WTC11 (cell line): Measurements from ENCODE around the gene COX4I1. TPM values are rescaled to one million over a fixed set of nuclear protein-coding genes. Genes with fewer than 3 reads are reported as not detected.
"Not testable (repeated sequence)": the region's sequence is repeated elsewhere in the genome, so short reads cannot be mapped to it uniquely, and the experiment has no call there.

Source experiments
- ATAC-seq: fragments of 200-7000 bp; cut with Tn5 transposase; 2 replicates; pipeline ENCODE4 v1.10.0; 2021; ENCODE audit warnings: mild to moderate bottlenecking, moderate library complexity
- CTCF ChIA-PET: fragments of 300-600 bp; sonication (Branson Sonifier 250); formaldehyde crosslinking; loops from one replicate; lab custom pipeline; 2021; ENCODE audit warnings: antibody characterized with exemption; lab: Charles Lee
- POLR2A ChIA-PET: fragments of 350-600 bp; sonication (Branson Sonifier 250); formaldehyde crosslinking; loops from one replicate; lab custom pipeline; 2021; ENCODE audit warnings: antibody characterized with exemption; lab: Charles Lee
- DNase-seq: peaks from one replicate; pipeline ENCODE4 v3.0.0; 2021; ENCODE audit warnings: low spot score
- H3K27ac Mint-ChIP-seq: 2 replicates; pipeline ENCODE4 v1.8.0; 2021; ENCODE audit warnings: mixed read lengths
- H3K27me3 Mint-ChIP-seq: 2 replicates; pipeline ENCODE4 v1.8.0; 2021; ENCODE audit warnings: low read depth, mild to moderate bottlenecking, moderate library complexity, mixed read lengths
- H3K36me3 Mint-ChIP-seq: 2 replicates; pipeline ENCODE4 v1.8.0; 2021; ENCODE audit warnings: mixed read lengths
- H3K4me1 Mint-ChIP-seq: 2 replicates; pipeline ENCODE4 v1.8.0; 2022; ENCODE audit warnings: mixed read lengths
- H3K4me3 Mint-ChIP-seq: 2 replicates; pipeline ENCODE4 v1.8.0; 2021; ENCODE audit warnings: mild to moderate bottlenecking, moderate library complexity, mixed read lengths
- H3K9me3 Mint-ChIP-seq: 2 replicates; pipeline ENCODE4 v1.8.0; 2021; ENCODE audit warnings: mixed read lengths
- EMX1 ChIP-seq: fragments of 250-450 bp; sonication (Bioruptor Pico); IDR thresholded peaks from 2 replicates; pipeline ENCODE4 v1.8.0; 2021; ENCODE audit warnings: mild to moderate bottlenecking
- ETV6 ChIP-seq: sonication (generic); formaldehyde crosslinking; IDR thresholded peaks from 2 replicates; pipeline ENCODE4 v1.8.1; 2022; ENCODE audit warnings: mild to moderate bottlenecking, missing genetic modification reagents
- GABPB1 ChIP-seq: sonication (generic); formaldehyde crosslinking; IDR thresholded peaks from 2 replicates; pipeline ENCODE4 v1.8.1; 2023; ENCODE audit warnings: mild to moderate bottlenecking, missing genetic modification reagents
- HMGA2 ChIP-seq: fragments of 250-450 bp; sonication (Bioruptor Pico); IDR thresholded peaks from 2 replicates; pipeline ENCODE4 v1.4.0; 2021; ENCODE audit warnings: mild to moderate bottlenecking, moderate library complexity
- JAZF1 ChIP-seq: fragments of 250-450 bp; sonication (Bioruptor Pico); IDR thresholded peaks from 2 replicates; pipeline ENCODE4 v1.9.0; 2021; ENCODE audit warnings: moderate library complexity, mild to moderate bottlenecking, inconsistent platforms
- JUN ChIP-seq: sonication (generic); formaldehyde crosslinking; IDR thresholded peaks from 2 replicates; pipeline ENCODE4 v1.8.0; 2023; ENCODE audit warnings: mild to moderate bottlenecking, missing genetic modification reagents
- NFE2L1 ChIP-seq: sonication (generic); formaldehyde crosslinking; IDR thresholded peaks from 2 replicates; pipeline ENCODE4 v1.8.1; 2023; ENCODE audit warnings: missing genetic modification reagents
- NR1H2 ChIP-seq: sonication (generic); formaldehyde crosslinking; IDR thresholded peaks from 2 replicates; pipeline ENCODE4 v1.9.0; 2021; ENCODE audit warnings: mild to moderate bottlenecking, moderate library complexity, missing genetic modification reagents
- PRRX2 ChIP-seq: fragments of 250-450 bp; sonication (Bioruptor Pico); IDR thresholded peaks from 2 replicates; pipeline ENCODE4 v1.8.0; 2021; ENCODE audit warnings: mild to moderate bottlenecking
- RORB ChIP-seq: fragments of 250-450 bp; sonication (Bioruptor Pico); IDR thresholded peaks from 2 replicates; pipeline ENCODE4 v1.9.0; 2021; ENCODE audit warnings: mild to moderate bottlenecking
- SMAD3 ChIP-seq: sonication (generic); formaldehyde crosslinking; IDR thresholded peaks from 2 replicates; pipeline ENCODE4 v1.8.0; 2022; ENCODE audit warnings: missing genetic modification reagents, mild to moderate bottlenecking, borderline replicate concordance
- SMAD4 ChIP-seq: sonication (generic); formaldehyde crosslinking; IDR thresholded peaks from 2 replicates; pipeline ENCODE4 v1.8.0; 2022; ENCODE audit warnings: mild to moderate bottlenecking, missing genetic modification reagents
- SOX15 ChIP-seq: fragments of 250-450 bp; sonication (Bioruptor Pico); IDR thresholded peaks from 2 replicates; pipeline ENCODE4 v1.9.0; 2021; ENCODE audit warnings: mild to moderate bottlenecking
- TCF7 ChIP-seq: sonication (generic); formaldehyde crosslinking; IDR thresholded peaks from 2 replicates; pipeline ENCODE4 v1.8.0; 2022; ENCODE audit warnings: mild to moderate bottlenecking, low read depth, missing genetic modification reagents, moderate library complexity
- TP53 ChIP-seq: sonication (generic); formaldehyde crosslinking; IDR thresholded peaks from 2 replicates; pipeline ENCODE4 v1.8.1; 2023; ENCODE audit warnings: mild to moderate bottlenecking, missing genetic modification reagents
- ZNF219 ChIP-seq: sonication (generic); formaldehyde crosslinking; IDR thresholded peaks from 2 replicates; pipeline ENCODE4 v1.8.0; 2023; ENCODE audit warnings: missing genetic modification reagents, mild to moderate bottlenecking, borderline replicate concordance
- ZNF263 ChIP-seq: sonication (generic); formaldehyde crosslinking; IDR thresholded peaks from 2 replicates; pipeline ENCODE4 v1.8.1; 2022; ENCODE audit warnings: low read depth, mild to moderate bottlenecking, moderate library complexity, missing genetic modification reagents
- ZNF317 ChIP-seq: sonication (generic); formaldehyde crosslinking; IDR thresholded peaks from 2 replicates; pipeline ENCODE4 v1.8.1; 2023; ENCODE audit warnings: low read depth, mild to moderate bottlenecking, moderate library complexity, missing genetic modification reagents, borderline replicate concordance
- ZNF423 ChIP-seq: fragments of 250-450 bp; sonication (Bioruptor Pico); IDR thresholded peaks from 2 replicates; pipeline ENCODE4 v2.1.2; 2022; ENCODE audit warnings: mild to moderate bottlenecking, moderate library complexity
- ZNF671 ChIP-seq: fragments of 250-450 bp; sonication (Bioruptor Pico); IDR thresholded peaks from 2 replicates; pipeline ENCODE4 v1.8.0; 2021; ENCODE audit warnings: mild to moderate bottlenecking
- total RNA-seq: library from RNA; stranded (reverse); gene quantifications from 3 replicates; pipeline ENCODE4 v1.2.3, GENCODE V29; 2021
- TF ChIP-seq, protein P1 (sequence below): fragments of 200-600 bp; IDR thresholded peaks from 2 replicates; pipeline ENCODE4 v1.8.0; 2022; ENCODE audit warnings: antibody characterized with exemption
- TF ChIP-seq, protein P2 (sequence below): fragments of 250-450 bp; sonication (Bioruptor Pico); IDR thresholded peaks from 2 replicates; pipeline ENCODE4 v1.9.0; 2021; ENCODE audit warnings: mild to moderate bottlenecking
- TF ChIP-seq, protein P3 (sequence below): sonication (generic); formaldehyde crosslinking; conservative IDR thresholded peaks from 2 replicates; pipeline ENCODE4 v1.8.1; 2022; ENCODE audit warnings: mild to moderate bottlenecking, missing genetic modification reagents
- TF ChIP-seq, protein P4 (sequence below): sonication (generic); formaldehyde crosslinking; IDR thresholded peaks from 2 replicates; pipeline ENCODE4 v1.8.1; 2023; ENCODE audit warnings: mild to moderate bottlenecking, missing genetic modification reagents, borderline replicate concordance

The COX4I1 gene
- total RNA-seq, 1 experiment from 2014 or later = 618 TPM

DNA sequence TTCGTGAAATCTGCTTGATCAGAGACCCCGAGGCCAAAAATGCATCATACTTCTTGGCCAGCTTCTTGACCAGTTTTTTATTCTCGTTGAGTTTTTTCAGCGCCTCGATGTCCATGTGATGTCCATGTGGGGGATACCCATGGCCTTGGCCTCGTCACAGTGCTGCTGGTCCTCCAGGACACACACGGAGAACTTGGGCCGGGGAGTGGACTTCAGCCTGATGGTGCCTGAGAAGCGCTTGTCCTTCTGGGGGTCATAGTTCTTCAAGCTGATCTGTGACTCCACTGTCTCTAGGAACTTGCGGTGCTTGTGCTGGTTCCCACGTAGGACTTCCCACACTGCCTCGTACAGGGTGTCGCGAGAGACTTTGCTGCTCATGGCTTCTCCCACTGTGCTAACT lies 16.7 kb downstream of the COX4I1 start:
- Mint-ChIP-seq H3K27me3 (peaks cover 25% of the 10 kb centered on the region), H3K4me3 (no peak overlapping the region), H3K36me3 (no peaks in the 10 kb centered on the region), H3K27ac (no peak overlapping the region), H3K9me3 (no peaks in the 10 kb centered on the region; the same call in 1 of the 2 replicates), H3K4me1 (peaks cover 5% of the 10 kb centered on the region; the same call in 1 of the 2 replicates)
- ChIA-PET POLR2A (no interaction called here), CTCF (interaction anchor here (0.9 to 1.0 kb wide), 2 partner anchors 86 to 200 kb away, joined by 3 read pairs; no protein-coding TSS in a partner anchor)
- no peak for DNase-seq
- no peak for TF ChIP-seq PRRX2 (CRISPR knock-in tag)
- no peak for TF ChIP-seq NR1H2
- no peak for TF ChIP-seq EMX1
- no peak for TF ChIP-seq SOX15 (CRISPR knock-in tag)
- ATAC-seq = no peak

DNA sequence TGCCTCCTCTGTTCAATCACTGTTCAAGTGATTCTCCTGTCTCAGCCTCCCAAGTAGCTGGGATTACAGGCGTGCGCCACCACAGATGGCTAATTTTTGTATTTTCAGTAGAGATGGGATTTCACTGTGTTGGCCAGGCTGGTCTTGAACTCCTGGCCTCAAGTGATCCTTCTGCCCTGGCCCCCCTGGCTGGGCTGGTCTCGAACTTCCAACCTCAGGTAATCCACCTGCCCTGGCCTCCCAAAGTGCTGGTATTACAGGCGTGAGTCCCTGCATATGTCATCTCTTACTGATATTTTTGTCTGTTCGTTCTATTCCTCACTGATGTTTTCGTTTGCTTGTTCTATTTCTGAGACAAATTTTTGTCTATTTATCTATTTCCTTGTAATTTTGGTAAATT lies 17.7 kb downstream of the COX4I1 start:
- not testable (repeated sequence) for DNase-seq

DNA sequence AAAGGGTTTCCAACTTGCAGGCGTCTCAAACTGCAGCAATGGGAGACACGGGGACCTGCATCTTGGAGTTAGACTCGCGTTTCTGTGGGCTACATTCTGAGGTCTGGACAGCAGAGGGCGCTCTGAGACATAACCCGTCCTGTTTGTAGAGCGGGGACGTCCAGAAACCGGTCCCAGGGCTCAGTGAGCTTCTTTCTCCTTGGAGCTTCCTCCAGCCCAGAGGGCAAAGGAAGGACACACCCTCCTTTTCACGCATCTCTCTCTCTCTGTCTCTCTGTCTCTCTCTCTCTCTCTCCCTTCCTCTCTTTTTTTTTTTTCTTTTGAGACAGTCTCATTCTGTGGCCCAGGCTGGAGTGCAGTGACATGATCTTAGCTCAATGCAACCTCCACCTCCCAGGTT lies 19.8 kb downstream of the COX4I1 start:
- TF ChIP-seq, protein P1, sequence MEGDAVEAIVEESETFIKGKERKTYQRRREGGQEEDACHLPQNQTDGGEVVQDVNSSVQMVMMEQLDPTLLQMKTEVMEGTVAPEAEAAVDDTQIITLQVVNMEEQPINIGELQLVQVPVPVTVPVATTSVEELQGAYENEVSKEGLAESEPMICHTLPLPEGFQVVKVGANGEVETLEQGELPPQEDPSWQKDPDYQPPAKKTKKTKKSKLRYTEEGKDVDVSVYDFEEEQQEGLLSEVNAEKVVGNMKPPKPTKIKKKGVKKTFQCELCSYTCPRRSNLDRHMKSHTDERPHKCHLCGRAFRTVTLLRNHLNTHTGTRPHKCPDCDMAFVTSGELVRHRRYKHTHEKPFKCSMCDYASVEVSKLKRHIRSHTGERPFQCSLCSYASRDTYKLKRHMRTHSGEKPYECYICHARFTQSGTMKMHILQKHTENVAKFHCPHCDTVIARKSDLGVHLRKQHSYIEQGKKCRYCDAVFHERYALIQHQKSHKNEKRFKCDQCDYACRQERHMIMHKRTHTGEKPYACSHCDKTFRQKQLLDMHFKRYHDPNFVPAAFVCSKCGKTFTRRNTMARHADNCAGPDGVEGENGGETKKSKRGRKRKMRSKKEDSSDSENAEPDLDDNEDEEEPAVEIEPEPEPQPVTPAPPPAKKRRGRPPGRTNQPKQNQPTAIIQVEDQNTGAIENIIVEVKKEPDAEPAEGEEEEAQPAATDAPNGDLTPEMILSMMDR = peak; percentile 80
- TF ChIP-seq PRRX2 (CRISPR knock-in tag) (no peak), HMGA2 (CRISPR knock-in tag) (no peak), JUN (no peak), NFE2L1 (no peak), RORB (CRISPR knock-in tag) (no peak), ZNF317 (CRISPR knock-in tag) (no peak)
- TF ChIP-seq, protein P2, sequence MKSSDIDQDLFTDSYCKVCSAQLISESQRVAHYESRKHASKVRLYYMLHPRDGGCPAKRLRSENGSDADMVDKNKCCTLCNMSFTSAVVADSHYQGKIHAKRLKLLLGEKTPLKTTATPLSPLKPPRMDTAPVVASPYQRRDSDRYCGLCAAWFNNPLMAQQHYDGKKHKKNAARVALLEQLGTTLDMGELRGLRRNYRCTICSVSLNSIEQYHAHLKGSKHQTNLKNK (CRISPR knock-in tag) = no peak
- TF ChIP-seq, protein P3, sequence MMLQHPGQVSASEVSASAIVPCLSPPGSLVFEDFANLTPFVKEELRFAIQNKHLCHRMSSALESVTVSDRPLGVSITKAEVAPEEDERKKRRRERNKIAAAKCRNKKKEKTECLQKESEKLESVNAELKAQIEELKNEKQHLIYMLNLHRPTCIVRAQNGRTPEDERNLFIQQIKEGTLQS (CRISPR knock-in tag) = no peak
- no peak overlapping the region for H3K27ac Mint-ChIP-seq
- peak; percentile 84 for ATAC-seq

More for the DNA sequence above, 17.7 kb downstream of the COX4I1 start:
- not testable (repeated sequence) for H3K4me3 Mint-ChIP-seq, ATAC-seq, H3K4me1 Mint-ChIP-seq, H3K36me3 Mint-ChIP-seq, H3K27ac Mint-ChIP-seq, H3K9me3 Mint-ChIP-seq
- H3K27me3 Mint-ChIP-seq = peaks cover 29% of the 10 kb centered on the region
- POLR2A ChIA-PET = interaction anchor here (0.6 kb wide), 1 partner anchor 356 kb away, joined by 3 read pairs; no protein-coding TSS in a partner anchor
- CTCF ChIA-PET = interaction anchor here (0.9 kb wide), 1 partner anchor 85 kb away, joined by 3 read pairs; no protein-coding TSS in a partner anchor

DNA sequence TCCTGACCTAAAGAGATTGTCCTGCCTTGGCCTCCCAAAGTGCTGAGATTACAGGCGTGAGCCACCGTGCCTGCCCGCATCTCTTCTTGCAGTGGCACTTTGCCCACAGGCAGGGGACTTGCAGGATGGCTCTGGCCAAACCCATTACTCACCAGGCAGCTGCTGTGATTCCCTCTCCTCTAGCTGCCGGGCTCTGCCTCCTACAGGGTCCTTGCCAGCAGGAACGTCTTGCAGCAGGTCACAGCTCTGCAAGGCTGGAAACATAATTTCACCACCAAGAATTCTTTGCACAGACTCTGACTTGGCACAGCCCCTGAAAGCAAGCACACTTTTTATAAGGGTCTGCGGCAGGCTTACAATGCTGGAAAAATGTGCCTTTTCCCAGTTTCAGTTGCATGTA lies 20.3 kb downstream of the COX4I1 start:
- ATAC-seq (no peak), DNase-seq (no peak)
- TF ChIP-seq ZNF219 (no peak), JAZF1 (CRISPR knock-in tag) (no peak), GABPB1 (CRISPR knock-in tag) (no peak), ZNF671 (CRISPR knock-in tag) (no peak), ZNF423 (CRISPR knock-in tag) (no peak), TCF7 (CRISPR knock-in tag) (no peak), SMAD4 (CRISPR knock-in tag) (no peak), SMAD3 (CRISPR knock-in tag) (no peak), RORB (CRISPR knock-in tag) (no peak), ZNF263 (no peak), TP53 (CRISPR knock-in tag) (no peak), ETV6 (CRISPR knock-in tag) (no peak)
- TF ChIP-seq, protein P4, sequence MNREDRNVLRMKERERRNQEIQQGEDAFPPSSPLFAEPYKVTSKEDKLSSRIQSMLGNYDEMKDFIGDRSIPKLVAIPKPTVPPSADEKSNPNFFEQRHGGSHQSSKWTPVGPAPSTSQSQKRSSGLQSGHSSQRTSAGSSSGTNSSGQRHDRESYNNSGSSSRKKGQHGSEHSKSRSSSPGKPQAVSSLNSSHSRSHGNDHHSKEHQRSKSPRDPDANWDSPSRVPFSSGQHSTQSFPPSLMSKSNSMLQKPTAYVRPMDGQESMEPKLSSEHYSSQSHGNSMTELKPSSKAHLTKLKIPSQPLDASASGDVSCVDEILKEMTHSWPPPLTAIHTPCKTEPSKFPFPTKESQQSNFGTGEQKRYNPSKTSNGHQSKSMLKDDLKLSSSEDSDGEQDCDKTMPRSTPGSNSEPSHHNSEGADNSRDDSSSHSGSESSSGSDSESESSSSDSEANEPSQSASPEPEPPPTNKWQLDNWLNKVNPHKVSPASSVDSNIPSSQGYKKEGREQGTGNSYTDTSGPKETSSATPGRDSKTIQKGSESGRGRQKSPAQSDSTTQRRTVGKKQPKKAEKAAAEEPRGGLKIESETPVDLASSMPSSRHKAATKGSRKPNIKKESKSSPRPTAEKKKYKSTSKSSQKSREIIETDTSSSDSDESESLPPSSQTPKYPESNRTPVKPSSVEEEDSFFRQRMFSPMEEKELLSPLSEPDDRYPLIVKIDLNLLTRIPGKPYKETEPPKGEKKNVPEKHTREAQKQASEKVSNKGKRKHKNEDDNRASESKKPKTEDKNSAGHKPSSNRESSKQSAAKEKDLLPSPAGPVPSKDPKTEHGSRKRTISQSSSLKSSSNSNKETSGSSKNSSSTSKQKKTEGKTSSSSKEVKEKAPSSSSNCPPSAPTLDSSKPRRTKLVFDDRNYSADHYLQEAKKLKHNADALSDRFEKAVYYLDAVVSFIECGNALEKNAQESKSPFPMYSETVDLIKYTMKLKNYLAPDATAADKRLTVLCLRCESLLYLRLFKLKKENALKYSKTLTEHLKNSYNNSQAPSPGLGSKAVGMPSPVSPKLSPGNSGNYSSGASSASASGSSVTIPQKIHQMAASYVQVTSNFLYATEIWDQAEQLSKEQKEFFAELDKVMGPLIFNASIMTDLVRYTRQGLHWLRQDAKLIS (CRISPR knock-in tag) = no peak
- Mint-ChIP-seq H3K9me3 (no peaks in the 10 kb centered on the region; the same call in 1 of the 2 replicates), H3K4me3 (no peak overlapping the region), H3K4me1 (peaks cover 4% of the 10 kb centered on the region; the same call in 1 of the 2 replicates), H3K27ac (no peak overlapping the region), H3K36me3 (no peaks in the 10 kb centered on the region), H3K27me3 (peaks cover 29% of the 10 kb centered on the region)
- ChIA-PET CTCF (interaction anchor here (0.6 to 3.9 kb wide), 76 partner anchors 8 to 709 kb away, joined by 3 to 291 read pairs (median 4); partner anchors contain the start of gene IRF8), POLR2A (interaction anchor here (0.6 kb wide), 1 partner anchor 113 kb away, joined by 4 read pairs; no protein-coding TSS in a partner anchor)

More for the DNA sequence above, 19.8 kb downstream of the COX4I1 start:
- Mint-ChIP-seq H3K36me3 (no peaks in the 10 kb centered on the region), H3K4me3 (no peak overlapping the region), H3K9me3 (no peaks in the 10 kb centered on the region; the same call in 1 of the 2 replicates), H3K27me3 (peaks cover 29% of the 10 kb centered on the region), H3K4me1 (peaks cover 4% of the 10 kb centered on the region; the same call in 1 of the 2 replicates)
- ChIA-PET POLR2A (interaction anchor here (0.6 to 0.7 kb wide), 2 partner anchors 113 to 148 kb away, joined by 4 read pairs; no protein-coding TSS in a partner anchor), CTCF (interaction anchor here (0.6 to 3.9 kb wide), 77 partner anchors 8 to 709 kb away, joined by 3 to 291 read pairs (median 4); partner anchors contain the start of gene IRF8)
- DNase-seq = peak; percentile 96
